ENCODE data around the gene ADH5. TPM values are rescaled to one million over a fixed set of nuclear protein-coding genes. Genes with fewer than 3 reads are reported as not detected.
A peak's percentile ranks its signal among the peaks of the same experiment; 100 is the strongest.

Gene ADH5
- total RNA-seq (100 to 1,000 TPM; 117 to 133 (median 128) TPM), polyA plus RNA-seq (105 TPM)
- long read RNA-seq, donor 1, transcript ADH5-201 (9 exons, 2,615 nt) = major isoform, 98 of 107 reads
- long read RNA-seq, donor 1, partial matches to known transcripts = 7 of 107 reads
- long read RNA-seq, donor 1, other reads (novel, unspliced or antisense) = 2 of 107 reads
- long read RNA-seq, donor 2, transcript ADH5-201 (9 exons, 2,615 nt) = major isoform, 41 of 45 reads
- long read RNA-seq, donor 2, partial matches to known transcripts = 2 of 45 reads
- long read RNA-seq, donor 2, other reads (novel, unspliced or antisense) = 1 of 45 reads
- long read RNA-seq, donor 3, transcript ADH5-201 (9 exons, 2,615 nt) = major isoform, 208 of 226 reads
- long read RNA-seq, donor 3, partial matches to known transcripts = 14 of 226 reads
- long read RNA-seq, donor 3, other reads (novel, unspliced or antisense) = 3 of 226 reads
- long read RNA-seq, donor 4, transcript ADH5-201 (9 exons, 2,615 nt) = major isoform, 51 of 55 reads
- long read RNA-seq, donor 4, partial matches to known transcripts = 2 of 55 reads
- long read RNA-seq, donor 4, other reads (novel, unspliced or antisense) = 2 of 55 reads

DNA sequence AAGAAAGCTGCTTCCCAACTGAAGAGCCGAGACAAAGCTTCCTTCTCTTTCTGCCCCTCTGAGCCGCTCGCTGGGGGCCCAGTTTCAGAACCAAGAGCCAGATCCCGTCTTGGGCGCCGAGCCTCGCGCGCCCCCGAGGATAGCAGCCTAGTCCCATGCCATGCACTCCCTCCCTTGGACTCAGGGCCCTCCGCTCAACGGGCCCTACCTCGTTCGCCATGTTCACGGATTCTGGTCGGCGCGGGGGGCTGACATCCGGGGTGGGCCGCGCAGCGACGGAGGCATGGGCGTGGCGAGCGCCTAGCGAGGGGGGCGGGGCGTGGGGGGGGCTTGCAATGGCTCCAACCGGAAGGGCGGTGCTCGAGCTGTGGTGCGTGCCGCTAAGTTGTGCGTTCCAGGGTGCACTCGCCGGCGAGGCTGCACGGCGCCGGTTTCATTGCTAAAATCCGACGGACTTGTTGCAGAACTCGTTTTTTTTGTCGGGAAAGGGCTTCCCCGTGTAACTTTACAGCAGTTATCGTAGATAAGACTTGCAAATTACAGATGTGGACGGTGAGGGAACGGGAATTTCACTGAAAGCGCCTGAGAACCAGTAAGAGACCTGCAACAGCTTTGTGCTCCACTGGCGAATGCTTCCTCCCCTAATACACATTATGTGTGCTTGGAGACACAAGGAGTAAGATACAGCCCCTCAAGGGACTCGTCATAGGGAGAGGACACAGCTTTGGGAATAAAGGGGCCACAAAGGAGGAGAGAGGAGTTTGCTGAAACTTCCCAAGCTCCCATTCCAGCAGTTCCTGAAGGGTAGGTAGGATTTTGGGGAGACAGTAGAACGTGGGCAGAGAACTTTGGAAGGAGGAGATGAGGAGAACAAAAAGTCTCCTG, at the start of gene ADH5:
Gene ADH5, minus strand, starts transcription at position 308 of the 885 bp plus-strand sequence. Its CDS starts 88 bp downstream, at position 220.
- intact Hi-C loops (cut with DNase I) = no loop called here
- no peaks in the 10 kb centered on the region for H3K9me3 ChIP-seq (ENCODE audit: control insufficient read depth, low read length)
- DNase-seq (peak; percentile 93 to 96 (median 95)), ATAC-seq (peak; percentile 99 to 100)
- no peaks in the 10 kb centered on the region for H3K27me3 ChIP-seq (ENCODE audit: control insufficient read depth, insufficient read depth)
- peak within 1 kb of the TSS; percentile 82 for H3K4me3 ChIP-seq (ENCODE audit: low read length)
- peak within 1 kb of the TSS; percentile 98 for H3K27ac ChIP-seq (ENCODE audit: low read length)
- H3K4me1 ChIP-seq (ENCODE audit: control insufficient read depth, insufficient read depth, low read length) = no peaks in the 10 kb centered on the region
- WGBS = under 1% methylated on average over 53 of the region's 53 CpGs

DNA sequence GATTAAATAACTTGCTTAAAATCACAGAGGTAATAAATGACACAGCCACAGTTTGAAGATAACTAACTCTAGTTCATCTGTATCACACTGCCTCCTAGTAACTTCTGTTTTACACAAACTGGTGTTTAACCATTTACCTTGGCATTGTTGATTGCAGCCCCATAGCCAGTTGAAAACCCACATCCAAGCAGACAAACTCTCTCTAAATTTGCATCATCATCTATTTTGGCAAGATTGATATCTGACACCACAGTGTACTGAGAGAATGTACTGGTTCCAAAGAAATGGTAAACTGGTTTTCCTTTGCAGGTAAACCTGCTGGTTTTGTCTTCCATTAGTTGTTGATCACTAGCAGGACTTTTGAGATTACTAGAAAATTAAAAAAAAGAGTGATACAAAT, 47.7 kb upstream of the ADH5 start:
- DNase-seq (no peak), ATAC-seq (no peak)
- Histone ChIP-seq H3K4me1 (ENCODE audit: control insufficient read depth, insufficient read depth, low read length) (no peaks in the 10 kb centered on the region), H3K9me3 (ENCODE audit: control insufficient read depth, low read length) (no peaks in the 10 kb centered on the region), H3K27ac (ENCODE audit: low read length) (no peak overlapping the region), H3K4me3 (ENCODE audit: low read length) (no peak overlapping the region), H3K27me3 (ENCODE audit: control insufficient read depth, insufficient read depth) (no peaks in the 10 kb centered on the region)
- intact Hi-C loops (cut with DNase I) = no loop called here

DNA sequence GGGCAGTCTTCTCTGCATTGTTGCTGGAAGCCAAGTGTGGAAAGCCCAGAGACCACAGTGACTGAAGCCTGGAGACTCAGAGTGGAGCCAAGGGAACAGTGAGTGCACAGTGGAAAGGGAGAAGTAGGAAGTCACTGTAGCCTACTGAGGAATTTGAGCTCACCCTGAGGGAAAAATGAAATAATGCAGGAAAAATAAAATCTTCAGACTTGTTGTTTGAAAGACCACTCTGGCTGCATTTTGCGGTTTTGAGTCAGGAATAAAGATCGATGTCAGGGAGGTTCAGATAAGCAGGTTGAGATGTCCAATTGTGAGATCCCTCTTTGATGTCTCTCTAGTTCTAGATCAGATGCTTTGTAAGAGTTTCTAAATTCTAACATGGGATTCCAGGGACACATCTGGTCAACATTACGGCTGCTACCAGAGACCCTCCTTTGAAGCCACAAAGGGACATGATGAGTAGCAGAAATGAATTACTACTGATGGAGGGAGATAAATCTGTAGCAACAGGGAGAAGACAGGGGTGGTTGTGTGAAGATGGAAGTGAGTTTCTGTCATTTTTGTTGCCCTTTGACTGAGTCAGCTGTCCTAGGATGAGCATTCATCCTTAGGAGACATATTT, 47.1 kb upstream of the ADH5 start:
- Histone ChIP-seq H3K4me3 (ENCODE audit: low read length) (no peak overlapping the region), H3K9me3 (ENCODE audit: control insufficient read depth, low read length) (no peaks in the 10 kb centered on the region), H3K27ac (ENCODE audit: low read length) (no peak overlapping the region), H3K4me1 (ENCODE audit: control insufficient read depth, insufficient read depth, low read length) (no peaks in the 10 kb centered on the region), H3K27me3 (ENCODE audit: control insufficient read depth, insufficient read depth) (no peaks in the 10 kb centered on the region)
- DNase-seq (no peak), ATAC-seq (no peak)
- intact Hi-C loops (cut with DNase I) = no loop called here
- 60% methylated on average over 3 of the region's 3 CpGs for WGBS

DNA sequence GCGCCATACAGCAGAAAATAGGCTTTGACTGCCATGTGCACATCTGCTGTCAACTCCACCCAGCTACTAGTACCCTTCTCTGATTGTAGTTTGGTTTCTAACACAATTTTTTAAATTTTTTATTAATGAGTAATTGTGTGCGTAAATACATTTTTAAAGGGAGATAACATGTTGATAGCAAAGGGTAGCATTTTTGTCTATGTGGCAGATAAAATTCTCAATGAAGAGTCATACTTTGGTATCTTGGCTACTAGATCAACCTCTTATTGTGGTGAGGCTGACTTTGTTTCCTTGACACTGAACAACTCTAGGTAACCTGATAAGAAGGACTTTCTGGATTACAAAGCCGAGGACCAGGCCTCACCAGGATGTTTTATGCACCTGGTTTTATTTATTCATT, 46.0 kb upstream of the ADH5 start:
- intact Hi-C loops (cut with DNase I) = no loop called here
- Histone ChIP-seq H3K9me3 (ENCODE audit: control insufficient read depth, low read length) (no peaks in the 10 kb centered on the region), H3K27me3 (ENCODE audit: control insufficient read depth, insufficient read depth) (no peaks in the 10 kb centered on the region), H3K27ac (ENCODE audit: low read length) (no peak overlapping the region), H3K4me1 (ENCODE audit: control insufficient read depth, insufficient read depth, low read length) (no peaks in the 10 kb centered on the region), H3K4me3 (ENCODE audit: low read length) (no peak overlapping the region)
- 60% methylated on average over 3 of the region's 3 CpGs for WGBS
- no peak for DNase-seq
- ATAC-seq = no peak

DNA sequence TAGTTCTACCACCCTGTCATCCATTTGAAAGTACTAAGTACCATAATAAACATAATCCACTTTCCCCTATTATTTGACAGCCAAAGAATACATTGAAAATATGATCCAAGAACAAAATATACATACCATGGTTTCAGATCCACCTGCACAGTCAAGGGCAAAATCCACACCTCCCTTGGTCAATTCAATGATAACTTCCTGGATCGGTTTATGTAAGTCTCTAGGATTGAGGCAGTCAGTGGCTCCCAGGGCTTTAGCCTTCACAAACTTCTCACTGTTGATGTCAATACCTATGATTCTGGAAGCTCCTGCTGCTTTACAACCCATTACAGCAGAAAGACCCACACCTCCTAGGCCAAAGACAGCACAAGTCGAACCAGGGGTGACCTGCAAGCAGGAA, 42.8 kb upstream of the ADH5 start:
- Histone ChIP-seq H3K27ac (ENCODE audit: low read length) (no peak overlapping the region), H3K9me3 (ENCODE audit: control insufficient read depth, low read length) (no peaks in the 10 kb centered on the region), H3K27me3 (ENCODE audit: control insufficient read depth, insufficient read depth) (no peaks in the 10 kb centered on the region), H3K4me1 (ENCODE audit: control insufficient read depth, insufficient read depth, low read length) (no peaks in the 10 kb centered on the region), H3K4me3 (ENCODE audit: low read length) (no peak overlapping the region)
- ATAC-seq (no peak), DNase-seq (no peak)
- intact Hi-C loops (cut with DNase I) = no loop called here
- 88% methylated on average over 2 of the region's 2 CpGs for WGBS

DNA sequence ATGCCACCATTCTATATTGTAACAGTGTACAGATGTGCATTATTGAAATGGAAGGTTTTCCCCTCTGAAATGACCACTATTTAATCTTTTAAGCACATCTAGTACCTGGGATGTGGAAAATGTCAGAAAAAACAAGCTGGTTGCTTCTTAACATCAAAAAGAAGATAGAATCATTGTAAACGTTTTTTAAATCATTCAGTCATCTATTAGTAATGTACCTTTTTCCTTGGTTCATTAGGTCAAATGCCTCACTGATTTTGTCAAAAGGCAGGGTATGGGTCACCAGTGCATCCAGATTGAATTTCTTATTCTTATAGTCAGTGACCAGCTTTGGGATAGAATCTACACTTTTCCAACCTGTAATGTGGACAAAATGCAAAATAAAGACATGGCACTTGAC, 37.8 kb upstream of the ADH5 start:
- Histone ChIP-seq H3K4me3 (ENCODE audit: low read length) (no peak overlapping the region), H3K4me1 (ENCODE audit: control insufficient read depth, insufficient read depth, low read length) (no peaks in the 10 kb centered on the region), H3K27me3 (ENCODE audit: control insufficient read depth, insufficient read depth) (no peaks in the 10 kb centered on the region), H3K27ac (ENCODE audit: low read length) (no peak overlapping the region), H3K9me3 (ENCODE audit: control insufficient read depth, low read length) (no peaks in the 10 kb centered on the region)
- ATAC-seq (no peak), DNase-seq (no peak)
- intact Hi-C loops (cut with DNase I) = no loop called here
- 53% methylated on average over 1 of the region's 1 CpG for WGBS

DNA sequence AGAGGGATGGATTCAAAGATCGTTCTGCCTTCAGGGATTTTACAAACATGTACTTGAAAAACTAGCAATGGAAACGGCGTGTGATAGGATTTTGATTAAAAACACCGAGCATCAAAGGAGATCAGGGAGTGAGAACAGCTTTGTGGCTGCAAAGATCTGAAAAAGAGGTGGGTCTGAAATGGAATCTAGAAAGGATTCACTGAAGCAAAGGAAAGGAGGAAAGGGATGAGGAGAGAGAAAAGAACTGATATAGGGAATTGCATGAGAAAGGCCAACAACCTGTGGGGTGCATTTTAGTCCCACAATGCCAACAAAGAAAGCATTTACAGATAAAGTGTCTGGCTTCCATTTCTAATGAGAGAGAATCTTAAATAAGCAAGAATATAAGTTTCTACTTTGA, 32.4 kb upstream of the ADH5 start:
- intact Hi-C loops (cut with DNase I) = loop anchor here in 2 of 4 donors (5.0 kb wide), 2 partner anchors 76 to 286 kb away; no protein-coding TSS in a partner anchor
- Histone ChIP-seq H3K4me1 (ENCODE audit: control insufficient read depth, insufficient read depth, low read length) (no peaks in the 10 kb centered on the region), H3K9me3 (ENCODE audit: control insufficient read depth, low read length) (no peaks in the 10 kb centered on the region), H3K4me3 (ENCODE audit: low read length) (no peak overlapping the region), H3K27me3 (ENCODE audit: control insufficient read depth, insufficient read depth) (no peaks in the 10 kb centered on the region), H3K27ac (ENCODE audit: low read length) (no peak overlapping the region)
- DNase-seq (no peak), ATAC-seq (no peak)
- WGBS = 81% methylated on average over 4 of the region's 4 CpGs

DNA sequence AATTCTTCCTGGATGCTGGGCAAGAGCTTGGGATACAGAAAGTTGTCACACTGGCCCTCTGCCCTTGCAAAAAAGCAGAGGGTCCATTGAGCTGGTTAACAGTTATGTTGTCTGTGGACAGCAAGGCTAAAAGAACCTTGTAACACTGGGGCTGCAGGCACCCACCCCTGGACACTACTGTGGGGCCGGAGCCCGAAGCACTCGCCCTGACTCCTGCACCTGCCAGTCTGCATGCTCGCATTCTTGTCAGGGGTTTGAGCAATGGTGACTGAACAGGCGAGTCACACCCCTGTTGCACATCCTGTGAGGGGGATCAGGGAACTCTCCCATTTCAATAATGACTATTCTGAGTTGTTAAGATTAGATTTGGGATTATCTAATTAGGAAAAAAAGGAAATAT, 31.9 kb upstream of the ADH5 start:
- H3K4me1 ChIP-seq (ENCODE audit: control insufficient read depth, insufficient read depth, low read length) = no peaks in the 10 kb centered on the region

DNA sequence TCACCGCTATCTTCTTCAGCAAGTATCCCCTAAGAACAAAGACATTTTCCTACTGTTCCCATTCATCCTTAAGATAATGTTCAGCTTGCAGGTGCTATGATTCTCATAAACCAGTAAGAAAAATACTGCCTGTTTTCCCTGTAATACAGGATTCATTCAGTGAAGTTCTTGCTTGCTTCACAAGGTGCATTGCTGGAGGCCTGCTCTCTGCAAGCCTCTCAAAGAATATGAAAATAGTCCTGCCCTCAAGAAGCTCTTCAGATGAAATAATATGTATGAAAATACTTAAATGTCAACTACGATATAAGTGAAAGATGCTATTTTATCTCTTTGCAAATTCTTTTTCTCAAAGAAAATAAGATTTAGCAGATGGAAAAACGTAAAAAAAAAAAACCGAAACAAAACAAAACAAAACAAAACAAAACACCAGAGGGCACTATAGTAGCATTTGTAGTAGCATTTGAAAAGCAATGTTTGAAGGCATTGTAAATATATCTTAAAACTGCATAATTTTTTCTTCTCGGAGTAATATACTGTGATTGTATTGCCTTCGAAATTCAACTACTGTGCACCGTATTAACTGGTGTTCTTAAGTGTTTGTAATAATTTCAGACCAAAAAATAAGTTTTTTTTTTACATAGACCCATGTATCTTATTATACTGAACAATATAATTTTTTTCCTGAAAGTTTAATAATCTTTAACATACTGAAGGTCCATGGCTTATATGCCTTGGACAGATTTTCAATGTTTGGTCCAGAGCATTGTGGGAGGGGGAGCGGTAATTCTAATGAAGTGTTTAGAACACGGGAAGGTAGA, 29.5 kb upstream of the ADH5 start:
- Histone ChIP-seq H3K27me3 (ENCODE audit: control insufficient read depth, insufficient read depth) (no peaks in the 10 kb centered on the region), H3K4me3 (ENCODE audit: low read length) (no peak overlapping the region), H3K4me1 (ENCODE audit: control insufficient read depth, insufficient read depth, low read length) (no peaks in the 10 kb centered on the region), H3K27ac (ENCODE audit: low read length) (no peak overlapping the region), H3K9me3 (ENCODE audit: control insufficient read depth, low read length) (no peaks in the 10 kb centered on the region)
- DNase-seq (no peak), ATAC-seq (no peak)
- 66% methylated on average over 9 of the region's 9 CpGs for WGBS
- intact Hi-C loops (cut with DNase I) = loop anchor here in 3 of 4 donors (5.0 kb wide), 3 partner anchors 284 to 344 kb away; no protein-coding TSS in a partner anchor

More for the DNA sequence above, 31.9 kb upstream of the ADH5 start:
- no peak overlapping the region for H3K27ac ChIP-seq (ENCODE audit: low read length)
- no peak overlapping the region for H3K4me3 ChIP-seq (ENCODE audit: low read length)
- intact Hi-C loops (cut with DNase I) = loop anchor here in 2 of 4 donors (5.0 kb wide), 2 partner anchors 77 to 287 kb away; no protein-coding TSS in a partner anchor
- DNase-seq = no peak
- WGBS = 93% methylated on average over 5 of the region's 5 CpGs
- no peaks in the 10 kb centered on the region for H3K9me3 ChIP-seq (ENCODE audit: control insufficient read depth, low read length)
- H3K27me3 ChIP-seq (ENCODE audit: control insufficient read depth, insufficient read depth) = no peaks in the 10 kb centered on the region
- no peak for ATAC-seq
